Measurements from ENCODE around the gene CLCN2.

The CLCN2 gene

GRCh38 chr3:184337981-184338380 lies 23.4 kb downstream of the CLCN2 start:
- Mint-ChIP-seq H3K27me3 (ENCODE audit: low read depth) (no peaks in the 10 kb centered on the region), H3K36me3 (ENCODE audit: low read depth) (peaks cover 19% of the 10 kb centered on the region), H3K4me1 (ENCODE audit: low read depth) (peaks cover 36% of the 10 kb centered on the region), H3K4me3 (peak overlapping the region; percentile 8), H3K27ac (no peak overlapping the region), H3K9me3 (no peaks in the 10 kb centered on the region)
- no peak for DNase-seq (ENCODE audit: low spot score)

- peaks cover 25% of the 10 kb centered on the region for H3K36me3 Mint-ChIP-seq (ENCODE audit: low read depth)
- peaks cover 42% of the 10 kb centered on the region for H3K4me1 Mint-ChIP-seq (ENCODE audit: low read depth)
- no peak for DNase-seq (ENCODE audit: low spot score)
- no peaks in the 10 kb centered on the region for H3K9me3 Mint-ChIP-seq
- H3K4me3 Mint-ChIP-seq, result peak within 1 kb of the TSS; percentile 89
- H3K27me3 Mint-ChIP-seq (ENCODE audit: low read depth), result no peaks in the 10 kb centered on the region
- peak within 1 kb of the TSS; percentile 90 for H3K27ac Mint-ChIP-seq
Measured at GRCh38 chr3:184337399-184337714, 24.0 kb downstream of the CLCN2 start, which contains the start of gene FAM131A. Gene FAM131A (plus strand): TSS chr3:184337600. CDS start chr3:184337631, 31 bp downstream.

- Mint-ChIP-seq H3K36me3 (ENCODE audit: low read depth) (peaks cover 31% of the 10 kb centered on the region), H3K9me3 (no peaks in the 10 kb centered on the region), H3K4me3 (peak overlapping the region; percentile 89), H3K4me1 (ENCODE audit: low read depth) (peaks cover 45% of the 10 kb centered on the region), H3K27ac (peak overlapping the region; percentile 90), H3K27me3 (ENCODE audit: low read depth) (no peaks in the 10 kb centered on the region)
- DNase-seq (ENCODE audit: low spot score), result no peak
Measured at GRCh38 chr3:184336547-184337398, 24.6 kb downstream of the CLCN2 start.

GRCh38 chr3:184335661-184336546 lies 25.5 kb downstream of the CLCN2 start:
- Mint-ChIP-seq H3K36me3 (ENCODE audit: low read depth) (peaks cover 40% of the 10 kb centered on the region), H3K27me3 (ENCODE audit: low read depth) (no peaks in the 10 kb centered on the region), H3K4me3 (peak overlapping the region; percentile 89), H3K4me1 (ENCODE audit: low read depth) (peaks cover 48% of the 10 kb centered on the region), H3K27ac (peak overlapping the region; percentile 90), H3K9me3 (no peaks in the 10 kb centered on the region)
- peak; percentile 85 for DNase-seq (ENCODE audit: low spot score)

- H3K9me3 Mint-ChIP-seq, result no peaks in the 10 kb centered on the region
- H3K4me1 Mint-ChIP-seq (ENCODE audit: low read depth), result peaks cover 49% of the 10 kb centered on the region
- peaks cover 43% of the 10 kb centered on the region for H3K36me3 Mint-ChIP-seq (ENCODE audit: low read depth)
- H3K27ac Mint-ChIP-seq, result peak overlapping the region; percentile 85
- peak overlapping the region; percentile 64 for H3K4me3 Mint-ChIP-seq
- no peaks in the 10 kb centered on the region for H3K27me3 Mint-ChIP-seq (ENCODE audit: low read depth)
- no peak for DNase-seq (ENCODE audit: low spot score)
Measured at GRCh38 chr3:184335291-184335660, 26.1 kb downstream of the CLCN2 start.

- H3K9me3 Mint-ChIP-seq, result no peaks in the 10 kb centered on the region
- peak overlapping the region; percentile 80 for H3K27ac Mint-ChIP-seq
- H3K27me3 Mint-ChIP-seq (ENCODE audit: low read depth), result no peaks in the 10 kb centered on the region
- H3K36me3 Mint-ChIP-seq (ENCODE audit: low read depth), result peaks cover 47% of the 10 kb centered on the region
- peak overlapping the region; percentile 37 for H3K4me3 Mint-ChIP-seq
- peaks cover 49% of the 10 kb centered on the region for H3K4me1 Mint-ChIP-seq (ENCODE audit: low read depth)
- peak; percentile 67 for DNase-seq (ENCODE audit: low spot score)
Measured at GRCh38 chr3:184334470-184335158, 26.8 kb downstream of the CLCN2 start.

GRCh38 chr3:184333700-184334099 lies 27.7 kb downstream of the CLCN2 start:
- no peak for DNase-seq (ENCODE audit: low spot score)
- H3K4me1 Mint-ChIP-seq (ENCODE audit: low read depth), result peaks cover 50% of the 10 kb centered on the region
- H3K9me3 Mint-ChIP-seq, result no peaks in the 10 kb centered on the region
- peak overlapping the region; percentile 39 for H3K4me3 Mint-ChIP-seq
- H3K36me3 Mint-ChIP-seq (ENCODE audit: low read depth), result peaks cover 54% of the 10 kb centered on the region
- H3K27me3 Mint-ChIP-seq (ENCODE audit: low read depth), result no peaks in the 10 kb centered on the region
- H3K27ac Mint-ChIP-seq, result peak overlapping the region; percentile 80

GRCh38 chr3:184333190-184333589 lies 28.2 kb downstream of the CLCN2 start:
- Mint-ChIP-seq H3K27ac (peak overlapping the region; percentile 80), H3K27me3 (ENCODE audit: low read depth) (no peaks in the 10 kb centered on the region), H3K4me3 (no peak overlapping the region), H3K9me3 (no peaks in the 10 kb centered on the region), H3K4me1 (ENCODE audit: low read depth) (peaks cover 52% of the 10 kb centered on the region), H3K36me3 (ENCODE audit: low read depth) (peaks cover 59% of the 10 kb centered on the region)
- no peak for DNase-seq (ENCODE audit: low spot score)

GRCh38 chr3:184332370-184333090 lies 28.9 kb downstream of the CLCN2 start:
- Mint-ChIP-seq H3K9me3 (no peaks in the 10 kb centered on the region), H3K27me3 (ENCODE audit: low read depth) (no peaks in the 10 kb centered on the region), H3K27ac (peak overlapping the region; percentile 80), H3K4me3 (no peak overlapping the region), H3K4me1 (ENCODE audit: low read depth) (peaks cover 46% of the 10 kb centered on the region), H3K36me3 (ENCODE audit: low read depth) (peaks cover 64% of the 10 kb centered on the region)
- no peak for DNase-seq (ENCODE audit: low spot score)

GRCh38 chr3:184328516-184328915 lies 32.9 kb downstream of the CLCN2 start:
- Mint-ChIP-seq H3K4me3 (no peak overlapping the region), H3K27ac (no peak overlapping the region), H3K36me3 (ENCODE audit: low read depth) (peaks cover 87% of the 10 kb centered on the region), H3K4me1 (ENCODE audit: low read depth) (peaks cover 23% of the 10 kb centered on the region), H3K9me3 (no peaks in the 10 kb centered on the region), H3K27me3 (ENCODE audit: low read depth) (no peaks in the 10 kb centered on the region)
- DNase-seq (ENCODE audit: low spot score), result no peak

GRCh38 chr3:184327171-184327570 lies 34.2 kb downstream of the CLCN2 start:
- Mint-ChIP-seq H3K27ac (no peak overlapping the region), H3K9me3 (no peaks in the 10 kb centered on the region), H3K4me1 (ENCODE audit: low read depth) (peaks cover 9% of the 10 kb centered on the region), H3K4me3 (no peak overlapping the region), H3K27me3 (ENCODE audit: low read depth) (no peaks in the 10 kb centered on the region), H3K36me3 (ENCODE audit: low read depth) (peaks cover 84% of the 10 kb centered on the region)
- DNase-seq (ENCODE audit: low spot score), result no peak

GRCh38 chr3:184325715-184326369 lies 35.6 kb downstream of the CLCN2 start:
- peaks cover 84% of the 10 kb centered on the region for H3K36me3 Mint-ChIP-seq (ENCODE audit: low read depth)
- DNase-seq (ENCODE audit: low spot score), result peak; percentile 38
- no peaks in the 10 kb centered on the region for H3K27me3 Mint-ChIP-seq (ENCODE audit: low read depth)
- H3K27ac Mint-ChIP-seq, result no peak overlapping the region
- peaks cover 4% of the 10 kb centered on the region for H3K4me1 Mint-ChIP-seq (ENCODE audit: low read depth)
- H3K9me3 Mint-ChIP-seq, result no peaks in the 10 kb centered on the region
- no peak overlapping the region for H3K4me3 Mint-ChIP-seq

GRCh38 chr3:184325269-184325668 lies 36.1 kb downstream of the CLCN2 start:
- DNase-seq (ENCODE audit: low spot score), result no peak
- Mint-ChIP-seq H3K36me3 (ENCODE audit: low read depth) (peaks cover 87% of the 10 kb centered on the region), H3K27me3 (ENCODE audit: low read depth) (no peaks in the 10 kb centered on the region), H3K4me3 (no peak overlapping the region), H3K27ac (no peak overlapping the region), H3K9me3 (no peaks in the 10 kb centered on the region), H3K4me1 (ENCODE audit: low read depth) (peaks cover 4% of the 10 kb centered on the region)
